GM10847 (cell line): ENCODE results near the gene IFI35.

Source experiments
- POLR2A ChIP-seq: IDR thresholded peaks from 2 replicates; pipeline ENCODE4 v1.6.1; 2011; ENCODE audit not compliant: insufficient read length; ENCODE audit errors: extremely low read depth

Gene IFI35

DNA sequence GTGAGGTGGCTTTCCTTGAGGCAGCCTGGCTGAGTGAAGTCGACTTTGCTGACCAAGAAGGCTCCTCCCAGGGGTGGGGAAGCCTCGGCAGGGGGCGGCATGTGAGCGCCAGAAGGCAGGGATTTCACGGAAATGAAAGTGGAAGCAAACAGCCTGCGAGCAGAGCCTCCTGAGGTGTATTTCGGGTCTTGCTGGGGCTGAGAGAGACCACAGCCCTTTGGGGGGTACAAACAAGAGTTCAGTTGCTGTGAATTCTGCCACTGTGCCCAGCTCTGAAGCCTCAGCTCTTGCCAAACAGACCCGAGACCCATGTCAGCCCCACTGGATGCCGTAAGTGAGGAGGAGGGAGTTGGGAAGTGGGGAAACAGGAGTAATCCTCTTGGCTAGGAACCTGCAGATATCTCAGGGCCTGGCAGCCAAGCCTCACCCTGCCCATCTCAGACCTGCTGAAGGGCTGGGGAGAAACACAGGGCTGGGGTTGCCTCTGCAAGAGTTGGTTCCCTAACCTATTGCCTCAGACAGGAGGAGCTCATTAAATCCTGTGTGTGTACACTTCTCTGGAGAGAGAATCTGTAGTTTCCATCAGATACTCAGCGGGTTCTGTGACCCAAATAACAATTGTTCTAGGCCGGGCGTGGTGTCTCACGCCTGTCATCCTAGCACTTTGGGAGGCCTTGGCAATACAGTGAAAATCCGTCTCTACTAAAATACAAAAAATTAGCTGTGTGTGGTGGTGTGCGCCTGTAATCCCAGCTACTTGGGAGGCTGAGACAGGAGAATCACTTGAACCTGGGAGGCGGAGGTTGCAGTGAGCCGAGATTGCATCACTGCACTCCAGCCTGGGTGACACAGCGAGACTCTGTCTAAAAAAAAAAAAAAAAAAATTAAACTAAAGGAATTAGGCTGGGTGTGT lies at the start of gene IFI35:
Gene IFI35, plus strand, starts transcription at position 146 of the 913 bp plus-strand sequence. Its CDS starts 164 bp downstream, at position 310.
- TF ChIP-seq POLR2A, result peak; percentile 51

DNA sequence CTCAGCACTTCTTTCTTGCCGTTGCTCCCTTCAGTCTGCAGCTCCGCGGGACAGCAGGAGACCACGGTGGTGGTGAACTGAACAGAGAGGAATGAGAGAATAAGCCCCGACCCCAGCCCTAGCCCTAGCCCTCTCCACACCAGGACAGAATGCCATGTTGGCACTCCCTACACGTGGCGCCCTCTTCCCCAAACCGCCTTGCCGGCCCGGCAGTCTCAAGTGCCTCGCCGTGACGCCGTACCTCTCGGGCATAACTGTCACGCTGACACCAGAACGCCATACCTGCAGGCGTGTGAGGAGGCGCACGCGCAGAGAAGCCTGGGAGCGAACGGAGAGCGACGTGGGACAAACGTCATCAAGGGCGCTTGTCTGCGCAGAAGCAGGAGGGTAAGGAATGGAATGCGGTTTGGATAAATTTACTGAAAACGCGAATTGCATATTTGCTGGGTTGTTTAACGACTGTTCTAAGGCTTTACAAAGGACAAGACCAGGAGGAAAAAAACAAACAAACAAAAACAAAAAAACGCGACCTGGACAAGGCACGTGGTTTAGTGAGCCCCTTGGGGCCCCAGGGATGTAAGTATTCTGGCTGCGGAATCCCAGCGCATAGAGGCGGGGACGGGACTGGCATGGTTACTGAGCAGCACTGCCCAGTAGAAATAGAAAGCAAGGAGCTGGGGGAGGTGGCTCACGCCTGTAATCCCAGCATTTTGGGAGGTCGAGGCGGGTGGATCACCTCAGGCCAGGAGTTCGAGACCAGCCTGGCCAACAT lies 42.2 kb upstream of the IFI35 start, which contains the start of gene AARSD1:
Gene AARSD1, minus strand, starts transcription at position 294 of the 772 bp plus-strand sequence. Its CDS starts 14 bp downstream, at position 280.
- TF ChIP-seq POLR2A, result peak; percentile 91

DNA sequence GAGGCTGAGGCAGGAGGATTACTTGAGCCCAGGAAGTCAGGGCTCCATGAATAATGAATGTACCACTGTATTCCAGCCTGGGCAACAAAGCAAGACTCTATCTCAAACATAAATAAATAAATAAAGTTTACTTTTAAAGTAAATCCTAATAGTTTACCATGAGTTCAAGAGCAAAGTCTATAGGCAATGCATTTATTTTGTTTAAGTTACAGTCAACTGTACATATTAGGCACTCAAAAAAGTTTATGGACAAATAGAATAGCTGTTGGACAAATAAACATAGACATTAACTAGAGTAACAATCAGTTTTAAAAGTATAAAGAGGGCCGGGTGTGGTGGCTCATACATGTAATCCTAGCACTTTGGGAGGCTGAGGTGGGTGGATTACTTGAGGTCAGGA lies 38.7 kb upstream of the IFI35 start:
- TF ChIP-seq POLR2A, result no peak

DNA sequence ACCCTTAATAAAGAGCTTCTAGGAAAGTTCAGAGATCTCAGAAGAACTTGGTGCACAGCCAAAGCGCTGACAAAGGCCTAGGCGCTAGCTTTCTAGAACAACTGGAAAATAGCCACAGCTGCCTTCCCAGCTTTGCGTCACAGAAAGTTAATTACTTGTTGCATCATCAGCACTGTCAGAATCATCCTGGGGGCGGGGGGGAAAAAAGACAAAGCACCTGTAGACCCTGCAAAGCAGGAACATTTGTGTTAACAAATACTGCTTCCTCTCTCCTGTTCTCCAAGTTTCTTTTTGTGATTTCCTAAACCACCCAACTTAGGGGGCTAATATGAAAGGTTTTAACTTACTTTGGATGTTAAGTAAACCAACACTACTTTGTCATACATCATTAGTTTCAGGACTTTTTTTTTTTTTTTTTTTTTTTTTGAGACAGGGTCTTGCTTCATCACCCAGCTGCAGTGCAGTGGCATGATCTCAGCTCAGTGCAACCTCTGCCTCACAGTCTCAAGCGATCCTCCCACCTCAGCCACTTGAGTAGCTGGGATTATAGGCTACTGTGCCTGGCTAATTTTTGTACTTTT lies 37.5 kb upstream of the IFI35 start:
- no peak for TF ChIP-seq POLR2A

DNA sequence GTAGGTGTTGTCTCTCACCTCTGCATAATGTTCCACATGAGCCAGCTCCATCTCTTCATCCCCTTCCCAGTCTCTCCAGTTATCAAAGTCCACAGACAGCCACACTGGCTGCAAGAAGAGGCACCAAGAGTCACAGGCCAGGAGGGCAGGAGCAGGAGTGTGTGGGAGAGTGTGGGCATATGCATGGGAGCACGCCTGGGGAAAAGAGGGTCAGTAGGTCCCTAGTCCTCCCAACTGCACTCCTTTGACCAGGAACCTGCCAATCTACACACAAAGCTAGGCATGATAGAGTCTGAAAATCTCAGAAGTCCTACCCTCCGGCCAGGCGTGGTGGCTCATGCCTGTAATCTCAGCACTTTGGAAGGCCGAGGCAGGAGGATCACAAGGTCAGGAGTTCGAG lies 35.0 kb upstream of the IFI35 start:
- TF ChIP-seq POLR2A, result no peak

DNA sequence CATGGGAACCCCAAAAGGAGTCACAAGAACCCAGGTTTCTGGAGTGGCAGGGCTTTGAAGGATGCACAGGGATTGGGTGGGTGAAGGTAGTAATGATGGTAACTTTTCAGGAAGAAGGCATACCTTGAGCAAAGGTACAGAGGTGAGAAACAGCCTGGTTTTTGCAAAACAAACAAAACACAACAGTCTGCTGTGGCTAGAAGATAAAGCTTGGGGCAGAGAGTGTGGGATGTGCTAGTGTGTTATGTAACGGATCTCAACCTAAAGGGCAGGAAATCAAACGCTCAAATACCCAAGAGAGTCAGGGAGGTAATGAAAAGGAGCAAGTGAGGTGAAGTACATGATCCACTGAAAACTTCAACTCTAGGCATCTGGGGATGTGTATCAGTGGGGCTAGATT lies 31.3 kb upstream of the IFI35 start:
- no peak for TF ChIP-seq POLR2A

DNA sequence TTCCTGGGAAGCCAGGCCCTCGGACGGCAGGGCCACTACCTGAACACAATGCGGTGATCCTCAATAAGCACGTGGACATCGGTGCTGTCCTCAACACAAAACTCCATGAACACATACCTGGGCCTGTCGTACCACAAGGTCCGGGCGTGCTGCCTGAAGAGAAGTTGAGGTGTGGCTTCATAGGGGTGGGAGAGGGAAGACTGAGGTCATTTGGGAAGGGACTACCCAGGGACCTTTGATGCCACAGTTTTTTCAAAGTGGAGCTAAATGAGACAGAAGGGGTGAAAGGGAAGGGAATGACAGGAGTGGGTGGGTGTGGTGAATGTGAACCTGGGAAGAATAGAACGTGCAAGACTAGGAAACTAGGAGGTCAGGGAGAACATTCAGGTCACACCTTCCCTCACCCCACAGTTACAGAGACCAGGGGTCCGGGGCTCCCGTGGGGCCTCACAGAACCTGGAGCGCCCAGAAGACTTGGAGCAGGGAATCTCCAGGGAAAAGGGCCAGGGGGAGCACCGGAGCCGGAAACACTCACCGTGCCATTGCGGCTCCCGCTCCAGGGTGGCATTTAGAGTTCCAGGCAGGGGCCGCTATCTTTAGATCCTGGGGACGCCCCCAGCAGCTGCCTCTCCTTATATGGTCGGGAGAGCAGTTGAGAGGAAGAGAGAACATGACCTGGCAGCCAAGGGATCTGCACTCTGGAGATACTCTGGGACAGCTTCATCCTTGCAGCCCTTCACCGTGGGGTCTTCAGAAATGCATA lies 26.9 kb upstream of the IFI35 start, which contains the start of gene PTGES3L:
Gene PTGES3L, minus strand, starts transcription at position 570 of the 763 bp plus-strand sequence. Its CDS starts 27 bp downstream, at position 543.
- TF ChIP-seq POLR2A, result no peak

DNA sequence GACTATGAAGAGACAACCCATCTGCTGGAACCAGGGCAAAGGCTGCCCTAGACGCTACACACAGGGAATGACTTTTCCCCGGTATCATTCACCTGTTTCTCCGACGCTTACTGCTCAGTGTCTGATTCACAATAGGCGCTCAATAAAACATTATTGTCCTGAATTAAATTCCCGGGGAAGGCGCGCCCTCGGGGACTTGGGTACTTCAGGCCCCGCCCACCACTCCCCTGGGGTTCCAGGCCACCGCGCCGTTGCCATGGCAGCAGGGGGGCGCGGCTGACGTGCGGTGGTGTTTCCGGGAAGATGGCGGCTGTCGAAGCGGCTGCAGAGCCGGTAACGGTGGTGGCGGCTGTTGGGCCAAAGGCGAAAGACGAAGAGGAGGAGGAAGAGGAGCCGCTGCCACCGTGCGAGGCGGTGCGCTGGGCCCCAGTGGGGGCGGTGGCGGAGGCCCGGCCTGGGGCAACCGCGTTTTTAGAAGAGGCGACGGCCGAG lies 26.3 kb upstream of the IFI35 start, which contains the start of gene RUNDC1:
Gene RUNDC1, plus strand, starts transcription at position 292 of the 492 bp plus-strand sequence. Its CDS starts 12 bp downstream, at position 304.
- TF ChIP-seq POLR2A, result peak; percentile 29

DNA sequence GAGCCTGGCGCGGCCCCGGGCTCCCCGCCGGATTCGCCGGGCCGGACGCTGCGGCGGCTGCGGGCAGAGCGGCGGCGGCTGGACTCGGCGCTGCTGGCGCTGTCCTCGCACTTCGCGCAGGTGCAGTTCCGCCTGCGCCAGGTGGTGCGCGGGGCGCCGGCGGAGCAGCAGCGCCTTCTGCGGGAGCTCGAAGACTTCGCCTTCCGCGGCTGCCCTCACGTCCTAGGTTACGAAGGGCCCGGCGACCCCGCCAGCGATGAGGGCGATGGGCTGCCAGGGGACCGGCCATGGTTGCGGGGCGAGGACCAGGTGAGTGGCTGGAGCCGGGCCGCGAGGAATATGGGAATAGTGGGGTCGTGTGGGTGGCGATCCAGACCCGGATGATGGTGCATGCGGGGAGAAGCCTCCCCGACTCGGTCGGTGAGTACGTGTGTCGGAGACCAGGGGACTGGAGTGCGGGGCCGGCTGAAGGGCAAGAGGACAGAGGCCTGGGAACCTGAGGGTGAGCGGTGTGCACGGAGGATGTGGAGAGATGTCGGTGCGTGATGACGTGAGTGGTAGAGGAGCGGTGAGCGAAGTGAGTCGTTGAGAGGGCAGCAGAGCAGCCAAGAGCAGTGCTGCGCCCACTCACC lies 25.7 kb upstream of the IFI35 start:
- TF ChIP-seq POLR2A, result peak; percentile 26

DNA sequence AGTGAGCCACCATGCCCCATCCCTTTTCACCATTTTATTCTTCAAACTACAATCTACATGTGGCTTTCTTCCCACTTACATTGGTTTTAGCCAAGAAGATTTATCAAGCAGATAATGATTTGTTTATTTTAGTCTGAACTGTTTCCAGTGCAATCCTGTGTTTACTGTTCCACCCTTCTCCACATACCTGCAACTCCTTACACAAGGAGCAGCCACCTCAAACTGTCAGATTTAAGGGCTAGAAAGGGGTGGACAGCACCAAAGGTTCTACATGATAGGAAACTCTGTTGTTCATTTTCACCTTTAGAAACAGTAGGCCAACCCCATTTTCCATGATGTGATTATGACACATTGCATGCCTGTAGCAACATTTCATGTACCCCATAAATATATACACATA lies 24.3 kb upstream of the IFI35 start:
- TF ChIP-seq POLR2A, result no peak

DNA sequence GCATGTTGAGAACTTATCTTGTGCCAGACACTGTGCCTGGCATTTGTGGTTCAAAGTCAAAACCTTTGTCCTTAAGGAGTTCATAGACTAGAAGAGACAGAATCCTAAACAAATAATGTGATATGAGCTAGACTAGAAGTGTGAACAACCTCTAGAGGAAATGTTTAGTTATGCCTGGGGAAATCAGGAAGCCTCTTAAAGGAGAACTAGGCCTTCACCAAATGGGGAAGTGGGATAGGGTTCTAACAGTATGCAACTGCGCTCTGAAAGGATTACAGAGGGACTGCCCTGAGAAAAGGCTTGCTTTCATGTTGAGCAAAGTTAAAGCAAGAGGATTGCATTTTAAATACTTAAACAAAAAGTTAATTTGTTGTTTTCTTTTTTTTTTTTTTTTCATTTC lies 21.4 kb upstream of the IFI35 start:
- TF ChIP-seq POLR2A, result no peak

DNA sequence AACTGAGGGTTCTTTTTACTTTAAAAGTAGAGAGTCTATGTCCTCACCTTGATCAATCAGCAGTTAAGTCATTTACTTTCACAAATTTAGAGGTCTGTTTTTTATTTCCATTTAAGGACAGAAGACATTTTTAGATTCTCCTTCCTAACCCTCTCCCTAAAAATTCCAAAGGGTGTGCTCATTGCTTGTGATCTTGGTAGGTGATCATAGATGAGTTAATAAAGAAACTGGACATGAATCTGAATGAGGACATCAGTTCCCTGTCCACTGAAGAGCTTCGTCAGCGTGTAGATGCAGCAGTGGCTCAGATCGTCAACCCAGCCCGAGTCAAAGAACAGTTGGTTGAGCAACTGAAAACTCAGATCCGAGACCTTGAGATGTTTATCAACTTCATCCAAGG lies 17.4 kb upstream of the IFI35 start:
- TF ChIP-seq POLR2A, result no peak

DNA sequence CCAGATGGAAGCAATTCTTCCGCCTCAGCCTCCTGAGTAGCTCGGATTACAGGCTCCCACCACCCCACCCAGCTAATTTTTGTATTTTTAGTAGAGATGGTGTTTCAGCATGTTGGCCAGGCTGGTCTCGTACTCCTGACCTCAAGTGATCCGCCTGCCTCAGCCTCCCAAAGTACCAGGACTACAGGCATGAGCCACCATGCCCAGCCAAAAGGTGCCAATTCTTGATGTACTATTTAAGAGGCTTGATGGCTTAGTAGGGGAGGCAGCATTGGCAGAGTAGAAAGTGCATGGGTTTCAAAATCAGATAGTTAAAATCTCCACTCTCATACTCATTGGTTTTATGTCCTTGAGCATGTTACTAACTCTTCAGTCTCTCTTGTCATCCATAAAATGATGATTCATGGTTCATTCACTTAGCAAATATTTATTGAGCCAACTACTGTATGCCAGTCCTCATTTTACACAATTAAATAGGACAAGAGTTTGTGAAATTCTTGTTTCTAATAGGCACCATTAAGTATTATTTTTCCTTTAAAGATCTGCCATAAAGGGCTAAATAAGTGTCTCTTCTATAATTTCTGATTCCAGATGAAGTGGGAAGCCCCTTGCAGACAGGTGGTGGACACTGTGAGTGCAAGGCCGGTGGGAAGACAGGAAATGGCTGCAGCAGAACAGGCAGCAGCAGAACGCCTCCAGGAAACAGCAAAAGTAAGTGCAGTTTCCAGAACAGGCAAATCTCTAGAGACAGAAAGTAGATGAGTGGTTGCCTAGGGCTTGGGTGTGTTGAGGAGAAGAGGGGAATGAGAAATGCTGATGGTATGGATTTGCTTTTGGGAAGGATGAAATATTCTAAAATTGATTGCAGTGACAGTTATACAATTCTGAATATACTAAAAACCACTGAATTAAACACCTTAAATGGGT lies 16.6 kb upstream of the IFI35 start:
- TF ChIP-seq POLR2A, result no peak

DNA sequence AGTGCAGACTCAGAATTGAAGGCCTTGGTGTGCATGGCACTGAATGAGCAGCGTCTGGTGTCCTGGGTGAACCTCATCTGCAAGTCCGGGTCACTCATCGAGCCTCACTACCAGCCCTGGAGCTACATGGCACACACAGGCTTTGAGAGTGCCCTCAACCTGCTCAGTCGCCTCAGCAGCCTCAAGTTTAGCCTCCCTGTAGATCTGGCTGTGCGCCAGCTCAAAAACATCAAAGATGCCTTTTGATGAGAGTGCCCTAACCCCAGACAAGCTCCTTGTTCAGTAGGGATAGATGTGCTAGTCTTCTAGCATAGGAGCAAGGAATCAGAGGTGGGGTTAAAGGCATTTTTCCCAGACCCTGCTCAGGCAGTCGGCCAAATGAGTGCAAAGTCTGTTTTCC lies 15.1 kb upstream of the IFI35 start:
- no peak for TF ChIP-seq POLR2A
